GM12892 (cell line): Measurements from ENCODE around the gene KCNT1.

Experiments
- POLR2A ChIP-seq: IDR thresholded peaks from 2 replicates; pipeline ENCODE4 v1.6.1; 2011; ENCODE audit warnings: low read depth, low read length, control low read depth
- POLR2AphosphoS5 ChIP-seq: IDR thresholded peaks from 2 replicates; pipeline ENCODE4 v1.6.1; 2011; ENCODE audit warnings: low read depth, low read length, control low read depth

DNA sequence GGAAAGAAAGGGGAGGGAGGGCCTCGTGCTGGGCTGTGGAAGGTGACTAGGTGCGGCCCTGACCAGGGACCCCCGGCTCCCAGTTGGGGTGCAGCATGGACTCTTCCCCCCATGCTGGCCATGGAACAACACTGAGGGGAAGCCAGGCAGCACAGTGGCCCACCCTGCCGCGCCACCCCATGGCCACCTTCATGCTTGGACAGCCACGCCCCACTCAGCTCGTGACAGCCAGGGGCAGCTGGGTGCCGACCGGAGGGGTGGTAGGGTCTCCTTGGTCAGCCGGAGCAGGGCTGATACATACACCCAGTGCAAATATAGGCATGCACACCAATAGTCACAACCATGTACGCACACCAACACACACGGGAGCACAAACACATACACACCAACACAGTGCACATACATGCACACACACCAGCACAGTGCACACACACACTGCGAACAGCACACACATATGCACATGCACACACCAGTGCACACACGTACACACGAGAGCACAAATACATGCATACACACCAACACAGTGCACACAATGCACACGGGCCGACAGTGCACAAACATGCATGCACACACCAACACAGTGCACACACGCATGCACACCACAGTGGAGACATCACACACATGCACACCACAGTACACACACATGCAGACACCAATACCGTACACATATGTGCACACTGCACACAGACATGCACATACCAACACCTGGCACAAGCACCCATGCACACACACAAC, 11.0 kb upstream of the KCNT1 start:
- TF ChIP-seq POLR2AphosphoS5 (no peak), POLR2A (no peak)
